Stimulated activated CD4-positive, alpha-beta T cell treated with anti-CD3 and anti-CD28 coated beads, Interleukin-2, amount 100 ng/mL, for 4 hours (primary cell): ENCODE measurements around the gene VEGFB.

Experiments used
- DNase-seq: peaks from one replicate; pipeline ENCODE4 v3.0.0-alpha.2; 2020; ENCODE audit warnings: low read depth

The VEGFB gene

DNA sequence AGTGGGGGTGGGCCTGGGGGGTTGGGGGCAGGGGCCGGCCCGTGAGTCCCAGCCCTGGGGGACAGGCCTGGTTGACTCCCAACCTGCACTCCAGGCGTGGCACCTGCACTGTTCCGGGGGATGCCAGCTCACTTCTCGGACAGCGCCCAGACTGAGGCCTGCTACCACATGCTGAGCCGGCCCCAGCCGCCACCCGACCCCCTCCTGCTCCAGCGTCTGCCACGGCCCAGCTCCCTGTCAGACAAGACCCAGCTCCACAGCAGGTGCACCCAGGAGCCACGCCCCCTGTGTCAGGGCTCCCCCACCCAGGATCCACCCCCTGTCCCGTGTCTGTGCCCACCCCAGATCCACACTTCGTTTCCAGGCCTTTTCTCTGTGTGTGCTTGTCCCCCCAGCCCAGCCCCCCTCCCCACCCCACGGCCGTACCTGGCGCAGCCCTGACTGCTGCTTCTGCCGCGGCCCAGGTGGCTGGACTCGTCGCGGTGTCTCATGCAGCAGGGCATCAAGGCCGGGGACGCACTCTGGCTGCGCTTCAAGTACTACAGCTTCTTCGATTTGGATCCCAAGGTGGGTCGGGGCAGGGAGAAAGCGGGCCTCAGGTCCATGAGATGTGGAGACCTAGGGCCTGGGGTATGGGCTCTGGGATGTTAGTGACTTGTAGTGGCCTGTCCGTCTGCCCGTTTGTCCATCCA lies 23.1 kb upstream of the VEGFB start:
- no peak for DNase-seq

DNA sequence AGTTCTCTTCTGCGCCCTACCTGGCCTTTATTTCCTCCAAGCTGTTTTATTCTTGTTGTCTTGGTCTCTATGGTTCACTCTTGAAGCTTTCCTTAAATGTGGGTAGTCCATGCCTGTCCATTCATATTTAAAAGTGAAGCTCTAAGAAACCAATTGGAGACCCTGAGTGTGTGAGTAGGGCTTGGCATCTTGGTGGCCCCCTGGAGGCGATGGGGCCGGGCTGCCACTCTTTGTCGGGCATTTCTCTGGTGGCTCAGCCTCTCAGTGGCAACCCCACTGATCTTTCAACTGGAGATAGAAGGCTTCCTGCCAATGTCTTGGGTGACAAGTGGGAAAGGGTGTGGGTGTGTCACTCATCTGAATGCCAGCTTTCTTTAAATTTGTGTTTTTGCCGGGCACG lies 17.5 kb upstream of the VEGFB start:
- DNase-seq = no peak

DNA sequence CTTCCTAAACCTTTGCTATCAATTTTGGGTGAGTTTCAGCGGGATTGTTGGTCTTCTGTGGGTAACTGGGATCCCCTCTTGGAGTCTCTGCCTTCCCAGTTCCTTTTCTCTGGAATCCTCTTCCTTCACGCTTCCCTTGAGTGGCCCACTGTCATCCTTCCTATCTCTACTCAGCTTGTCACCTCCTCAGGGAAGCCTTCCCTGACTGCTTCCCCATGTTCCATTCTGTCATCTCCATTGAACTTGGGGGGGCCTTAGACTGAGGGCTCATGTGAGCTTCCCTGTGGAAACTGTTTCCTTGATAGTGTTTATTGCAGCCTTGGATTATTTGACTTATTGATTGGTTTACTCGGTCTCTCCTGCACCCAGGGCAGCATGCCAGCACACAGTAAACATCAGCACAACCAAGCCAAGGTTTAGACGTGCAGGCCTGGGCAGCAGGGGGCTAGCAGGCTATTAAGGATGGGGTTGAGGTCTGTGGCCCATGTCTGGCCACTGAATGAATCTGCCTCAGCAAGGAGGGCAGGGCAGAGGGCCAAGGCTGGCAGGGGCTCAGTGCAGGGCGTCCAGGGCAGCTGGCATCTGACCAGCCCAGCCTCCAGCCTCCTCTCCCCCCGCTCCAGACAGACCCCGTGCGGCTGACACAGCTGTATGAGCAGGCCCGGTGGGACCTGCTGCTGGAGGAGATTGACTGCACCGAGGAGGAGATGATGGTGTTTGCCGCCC lies 15.6 kb upstream of the VEGFB start:
- DNase-seq = no peak

DNA sequence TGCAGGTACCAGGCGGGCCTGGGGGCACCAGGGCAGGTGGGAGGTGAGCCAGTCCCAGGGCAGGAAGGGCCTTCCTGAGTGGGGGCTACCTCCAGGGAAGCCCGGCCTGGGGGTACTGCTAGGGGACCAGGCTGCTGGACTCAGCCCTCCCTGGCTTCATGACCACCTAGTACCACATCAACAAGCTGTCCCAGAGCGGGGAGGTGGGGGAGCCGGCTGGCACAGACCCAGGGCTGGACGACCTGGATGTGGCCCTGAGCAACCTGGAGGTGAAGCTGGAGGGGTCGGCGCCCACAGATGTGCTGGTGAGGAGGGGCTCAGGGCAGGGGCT lies 15.1 kb upstream of the VEGFB start:
- no peak for DNase-seq

DNA sequence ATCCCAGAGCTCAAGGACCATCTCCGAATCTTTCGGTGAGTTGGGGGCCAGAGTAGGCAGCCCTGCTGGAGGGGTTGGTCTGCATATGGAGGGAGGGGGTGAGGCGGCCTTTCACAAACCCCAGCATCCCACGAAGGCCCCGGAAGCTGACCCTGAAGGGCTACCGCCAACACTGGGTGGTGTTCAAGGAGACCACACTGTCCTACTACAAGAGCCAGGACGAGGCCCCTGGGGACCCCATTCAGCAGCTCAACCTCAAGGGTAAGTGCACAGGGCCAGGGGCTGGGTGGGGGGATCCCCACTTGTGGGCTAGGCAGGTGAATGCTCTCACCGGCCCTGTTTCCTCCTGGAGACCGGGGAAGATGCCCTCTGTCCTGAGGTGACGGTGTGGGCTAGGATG lies 14.6 kb upstream of the VEGFB start:
- no peak for DNase-seq

DNA sequence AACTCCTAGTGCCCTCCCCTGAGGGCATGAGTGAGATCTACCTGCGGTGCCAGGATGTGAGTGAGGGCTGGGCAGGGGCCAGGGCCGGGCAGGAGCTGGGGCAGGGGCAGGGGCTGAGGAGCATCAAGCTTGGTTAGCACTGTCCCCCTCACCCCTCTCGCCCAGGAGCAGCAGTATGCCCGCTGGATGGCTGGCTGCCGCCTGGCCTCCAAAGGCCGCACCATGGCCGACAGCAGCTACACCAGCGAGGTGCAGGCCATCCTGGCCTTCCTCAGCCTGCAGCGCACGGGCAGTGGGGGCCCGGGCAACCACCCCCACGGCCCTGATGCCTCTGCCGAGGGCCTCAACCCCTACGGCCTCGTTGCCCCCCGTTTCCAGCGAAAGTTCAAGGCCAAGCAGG lies 14.1 kb upstream of the VEGFB start:
- DNase-seq = no peak

DNA sequence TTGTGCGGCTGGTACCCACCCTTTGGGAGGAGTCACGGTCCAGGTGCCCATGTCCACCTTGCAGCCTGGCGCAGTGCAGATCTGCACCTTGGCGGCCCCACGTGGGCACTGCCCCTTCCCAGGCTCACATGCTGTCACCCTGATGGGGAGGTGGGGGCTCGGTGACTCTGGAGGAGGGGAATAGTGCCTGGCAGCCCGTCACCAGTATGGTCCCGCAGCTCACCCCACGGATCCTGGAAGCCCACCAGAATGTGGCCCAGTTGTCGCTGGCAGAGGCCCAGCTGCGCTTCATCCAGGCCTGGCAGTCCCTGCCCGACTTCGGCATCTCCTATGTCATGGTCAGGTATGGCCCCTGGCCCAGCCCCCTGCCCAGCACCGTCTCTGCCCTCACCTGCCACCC lies 13.6 kb upstream of the VEGFB start:
- DNase-seq = no peak

DNA sequence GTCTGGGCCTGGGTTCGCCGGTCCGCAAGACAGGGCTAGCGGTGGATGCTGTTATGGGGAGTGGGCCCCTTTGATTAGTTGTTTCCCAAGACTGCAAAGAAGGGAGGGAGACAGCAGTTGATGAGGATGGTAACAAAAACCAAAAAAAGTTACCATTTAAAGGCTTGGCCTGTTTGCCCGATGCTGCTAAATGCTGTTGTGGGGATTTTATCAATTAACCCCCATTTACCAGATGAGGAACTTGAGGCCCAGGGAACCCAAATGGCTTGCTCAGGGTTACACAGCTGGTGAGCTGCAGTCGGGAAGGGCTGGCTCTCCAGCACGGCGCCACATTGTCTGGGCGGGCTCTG lies 11.8 kb upstream of the VEGFB start:
- no peak for DNase-seq

DNA sequence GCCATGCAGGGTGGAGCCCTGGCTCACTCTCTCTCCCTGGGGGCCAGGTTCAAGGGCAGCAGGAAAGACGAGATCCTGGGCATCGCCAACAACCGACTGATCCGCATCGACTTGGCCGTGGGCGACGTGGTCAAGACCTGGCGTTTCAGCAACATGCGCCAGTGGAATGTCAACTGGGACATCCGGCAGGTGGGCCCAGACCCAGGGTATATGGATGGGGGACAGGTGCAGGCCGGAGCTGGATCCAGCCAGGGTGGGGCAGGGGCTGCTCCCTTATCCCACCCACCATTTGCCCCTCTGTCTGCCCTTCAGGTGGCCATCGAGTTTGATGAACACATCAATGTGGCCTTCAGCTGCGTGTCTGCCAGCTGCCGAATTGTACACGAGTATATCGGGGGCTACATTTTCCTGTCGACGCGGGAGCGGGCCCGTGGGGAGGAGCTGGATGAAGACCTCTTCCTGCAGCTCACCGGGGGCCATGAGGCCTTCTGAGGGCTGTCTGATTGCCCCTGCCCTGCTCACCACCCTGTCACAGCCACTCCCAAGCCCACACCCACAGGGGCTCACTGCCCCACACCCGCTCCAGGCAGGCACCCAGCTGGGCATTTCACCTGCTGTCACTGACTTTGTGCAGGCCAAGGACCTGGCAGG lies 11.3 kb upstream of the VEGFB start:
- DNase-seq = no peak

DNA sequence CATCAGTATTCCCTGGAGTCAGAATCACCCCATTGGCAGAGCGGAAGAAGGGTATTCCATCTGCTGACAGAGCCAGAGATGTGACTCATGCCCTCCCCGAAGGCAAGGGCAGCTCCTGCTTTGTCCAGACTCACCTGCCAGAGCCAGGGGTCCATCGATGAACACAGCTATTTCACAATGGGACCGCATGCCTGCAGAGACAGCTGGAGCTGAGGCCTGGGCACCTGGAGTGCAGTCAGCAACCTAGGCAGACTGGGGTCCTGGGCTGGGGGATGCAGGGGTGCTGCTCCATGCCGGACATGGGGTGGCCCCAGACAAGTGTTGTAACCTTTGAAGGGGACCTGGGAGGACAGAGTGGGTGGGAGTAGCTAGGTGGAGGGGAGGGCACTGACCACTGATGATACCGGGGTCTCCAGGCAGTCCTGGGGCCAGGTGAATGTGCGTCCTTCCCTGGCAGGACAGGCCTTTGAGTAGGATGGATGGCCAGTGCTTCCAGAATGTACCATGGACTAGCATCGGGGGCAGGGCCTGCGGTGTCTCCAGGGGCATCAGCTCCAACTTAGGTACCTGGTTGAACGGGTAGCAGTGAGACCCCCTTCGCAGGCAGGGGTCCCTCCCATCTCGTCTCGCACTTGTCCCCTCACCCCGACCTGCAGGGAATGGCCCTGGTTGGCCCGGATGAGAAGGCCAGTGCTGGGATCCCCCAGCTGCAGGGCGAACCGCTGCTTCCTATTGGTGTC lies 10.1 kb upstream of the VEGFB start:
- DNase-seq = no peak

DNA sequence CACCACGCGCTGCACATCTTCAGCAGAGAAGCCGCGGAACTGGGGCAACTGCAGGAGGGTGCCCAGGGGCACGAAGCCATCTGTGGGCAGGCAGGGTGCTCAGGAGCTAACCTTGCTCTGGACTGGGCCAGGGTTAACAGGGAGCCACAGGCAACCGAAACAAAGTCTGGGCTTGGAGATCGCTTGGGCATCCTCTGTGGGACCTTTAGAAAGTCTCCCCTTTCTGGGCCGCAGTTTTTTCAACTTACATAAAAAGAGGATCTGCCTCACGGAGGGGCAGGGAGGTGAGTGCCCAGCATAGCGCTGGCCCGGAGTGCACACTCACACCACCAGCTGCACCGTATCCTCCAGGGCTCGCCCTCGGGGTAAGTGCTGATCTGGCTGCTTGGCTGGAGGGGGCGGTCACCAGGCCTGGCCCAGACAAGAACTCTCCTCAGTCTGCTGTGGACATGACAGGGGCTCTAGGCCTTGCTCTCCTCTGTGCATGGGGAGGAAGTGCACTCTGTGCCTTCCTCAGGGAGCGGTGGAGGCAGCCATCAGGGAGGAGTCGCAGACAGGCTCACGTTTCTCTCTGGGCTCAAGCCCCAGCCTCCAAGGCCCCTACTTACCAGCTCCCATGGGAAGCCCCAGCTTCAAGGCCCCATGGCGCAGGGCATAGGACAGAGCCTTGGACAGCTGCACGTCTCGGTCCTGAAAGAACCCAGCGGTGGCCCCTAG lies 9.3 kb upstream of the VEGFB start:
- no peak for DNase-seq

DNA sequence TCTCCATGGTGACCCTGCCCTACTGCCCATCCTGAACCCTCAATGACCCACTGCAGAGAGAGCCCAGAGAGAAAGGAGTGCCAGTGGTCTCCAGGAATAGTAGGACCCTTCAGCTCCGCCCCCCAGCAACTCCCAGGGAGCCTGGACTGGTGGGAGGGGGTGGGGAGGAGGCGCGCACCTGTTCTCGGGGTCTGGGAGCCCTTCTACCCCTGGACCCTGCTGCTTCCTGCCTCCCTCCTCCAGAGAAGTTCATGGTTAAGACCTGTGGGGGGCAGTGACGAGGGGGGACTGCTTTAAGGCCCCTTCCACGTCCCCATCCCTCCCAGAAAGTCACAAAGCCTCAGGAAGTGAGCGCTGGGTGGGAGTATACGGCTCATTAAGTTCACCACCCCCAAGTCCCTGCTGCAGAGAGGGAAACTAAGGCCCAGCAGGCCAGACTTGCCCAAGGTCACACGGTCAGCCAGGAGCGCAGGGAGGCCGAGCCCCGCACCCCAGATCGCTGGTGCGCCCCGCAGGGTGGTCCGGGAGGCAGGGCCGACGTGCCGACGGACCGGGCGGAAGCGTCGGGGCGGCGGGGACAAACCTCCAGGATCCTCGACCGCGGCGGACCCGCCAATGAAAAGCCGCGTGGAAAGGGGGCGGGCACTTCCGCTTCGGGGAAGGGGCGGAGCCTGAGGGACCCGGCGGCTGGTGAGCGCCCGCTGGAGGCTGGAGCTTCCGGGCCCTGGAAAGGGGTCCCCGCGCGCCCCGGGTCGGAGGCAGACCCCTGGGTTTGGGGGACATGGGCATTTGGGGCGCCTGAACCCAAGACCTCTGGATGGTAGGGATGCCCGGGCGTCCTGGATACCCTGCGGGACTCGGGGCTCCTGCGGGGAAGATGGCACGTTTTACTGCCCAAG lies 8.5 kb upstream of the VEGFB start, which contains the start of the genes NUDT22 and TRPT1:
TSS of gene NUDT22 (plus strand) at position 667 of the 899 bp plus-strand sequence. CDS start 379 bp downstream, outside the sequence.
TSS of gene TRPT1 (minus strand) at position 579 of the 899 bp plus-strand sequence. CDS start at position 253, 326 bp downstream.
- peak; percentile 85 for DNase-seq

DNA sequence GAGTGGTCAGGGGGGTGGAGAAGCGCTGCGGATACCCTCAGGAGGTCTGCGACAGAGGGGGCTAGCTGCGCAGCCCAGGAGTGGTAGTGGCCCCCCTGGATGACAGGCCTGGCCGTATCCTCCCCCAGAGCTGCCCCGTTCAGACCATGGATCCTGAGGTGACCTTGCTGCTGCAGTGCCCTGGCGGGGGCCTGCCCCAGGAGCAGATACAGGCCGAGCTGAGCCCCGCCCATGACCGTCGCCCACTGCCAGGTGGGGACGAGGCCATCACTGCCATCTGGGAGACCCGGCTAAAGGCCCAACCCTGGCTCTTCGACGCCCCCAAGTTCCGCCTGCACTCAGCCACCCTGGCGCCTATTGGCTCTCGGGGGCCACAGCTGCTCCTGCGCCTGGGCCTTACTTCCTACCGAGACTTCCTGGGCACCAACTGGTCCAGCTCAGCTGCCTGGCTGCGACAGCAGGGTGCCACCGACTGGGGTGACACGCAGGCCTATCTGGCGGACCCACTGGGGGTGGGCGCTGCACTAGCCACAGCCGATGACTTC lies 7.8 kb upstream of the VEGFB start:
- DNase-seq = no peak

DNA sequence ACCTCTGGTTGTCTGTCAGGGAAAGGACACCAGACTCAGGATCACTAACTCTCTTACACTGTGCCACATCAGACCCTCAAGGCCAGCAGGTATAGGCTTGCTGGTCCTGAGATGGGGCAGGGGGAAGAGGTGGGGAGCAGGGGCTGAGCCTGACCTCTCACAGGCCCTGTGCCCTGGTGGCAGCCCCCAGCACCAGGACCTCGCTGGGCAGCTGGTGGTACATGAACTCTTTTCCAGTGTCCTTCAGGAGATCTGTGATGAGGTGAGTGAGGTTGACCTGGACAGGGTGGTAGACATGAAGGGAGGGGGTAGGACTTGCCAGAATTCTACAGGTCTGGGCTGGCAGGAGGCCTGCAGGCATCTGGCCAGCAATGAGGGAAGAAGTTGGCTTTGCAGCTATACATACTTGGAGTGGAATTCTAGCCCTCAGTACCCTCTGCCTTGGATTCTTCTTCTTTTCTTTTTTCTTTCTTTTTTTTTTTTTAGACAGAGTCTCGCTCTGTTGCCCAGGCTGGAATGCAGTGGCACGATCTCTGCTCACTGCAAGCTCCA lies 6.9 kb upstream of the VEGFB start:
- DNase-seq = no peak

DNA sequence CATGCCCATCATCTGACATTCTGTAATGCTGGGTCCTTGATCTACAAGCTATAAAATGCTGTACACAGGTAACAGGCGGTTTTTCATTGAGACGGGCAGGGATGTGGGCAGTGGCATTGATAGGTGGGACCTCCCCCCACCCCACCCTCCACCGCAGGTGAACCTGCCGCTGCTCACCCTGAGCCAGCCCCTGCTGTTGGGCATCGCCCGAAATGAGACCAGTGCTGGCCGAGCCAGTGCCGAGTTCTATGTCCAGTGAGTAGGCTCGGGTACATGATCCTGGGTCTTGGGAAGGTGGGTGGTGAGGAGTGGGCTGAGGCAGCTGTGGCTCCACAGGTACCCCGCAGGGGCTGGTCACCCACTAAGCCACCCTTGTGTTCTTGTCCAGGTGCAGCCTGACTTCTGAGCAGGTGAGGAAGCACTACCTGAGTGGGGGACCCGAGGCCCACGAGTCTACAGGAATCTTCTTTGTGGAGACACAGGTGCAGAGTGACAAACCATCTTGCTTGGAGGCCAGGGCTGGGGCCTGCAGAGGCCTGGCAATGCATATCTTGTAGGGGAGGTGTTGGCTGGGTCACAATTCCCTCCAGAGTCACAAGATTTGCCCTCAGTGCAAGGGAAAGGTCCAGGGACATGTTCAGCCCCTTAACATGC lies 5.2 kb upstream of the VEGFB start:
- no peak for DNase-seq

DNA sequence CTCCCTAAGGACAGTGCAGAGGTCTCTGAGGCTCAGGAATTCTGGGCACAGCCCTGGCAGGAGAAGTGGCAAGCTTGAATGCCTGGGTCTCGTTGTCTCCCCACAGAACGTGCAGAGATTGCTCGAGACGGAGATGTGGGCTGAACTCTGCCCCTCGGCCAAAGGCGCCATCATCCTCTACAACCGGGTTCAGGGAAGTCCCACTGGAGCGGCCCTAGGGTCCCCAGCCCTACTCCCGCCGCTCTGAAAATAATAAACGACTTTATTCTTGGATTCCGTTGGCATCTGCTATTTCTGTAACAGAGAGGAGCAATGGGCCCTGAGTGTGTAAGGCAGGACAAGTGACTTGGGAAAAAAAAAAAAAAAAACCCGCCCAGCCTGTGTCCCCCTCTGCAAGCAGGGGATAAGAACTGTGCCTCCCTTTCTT lies 4.6 kb upstream of the VEGFB start:
- DNase-seq = no peak

DNA sequence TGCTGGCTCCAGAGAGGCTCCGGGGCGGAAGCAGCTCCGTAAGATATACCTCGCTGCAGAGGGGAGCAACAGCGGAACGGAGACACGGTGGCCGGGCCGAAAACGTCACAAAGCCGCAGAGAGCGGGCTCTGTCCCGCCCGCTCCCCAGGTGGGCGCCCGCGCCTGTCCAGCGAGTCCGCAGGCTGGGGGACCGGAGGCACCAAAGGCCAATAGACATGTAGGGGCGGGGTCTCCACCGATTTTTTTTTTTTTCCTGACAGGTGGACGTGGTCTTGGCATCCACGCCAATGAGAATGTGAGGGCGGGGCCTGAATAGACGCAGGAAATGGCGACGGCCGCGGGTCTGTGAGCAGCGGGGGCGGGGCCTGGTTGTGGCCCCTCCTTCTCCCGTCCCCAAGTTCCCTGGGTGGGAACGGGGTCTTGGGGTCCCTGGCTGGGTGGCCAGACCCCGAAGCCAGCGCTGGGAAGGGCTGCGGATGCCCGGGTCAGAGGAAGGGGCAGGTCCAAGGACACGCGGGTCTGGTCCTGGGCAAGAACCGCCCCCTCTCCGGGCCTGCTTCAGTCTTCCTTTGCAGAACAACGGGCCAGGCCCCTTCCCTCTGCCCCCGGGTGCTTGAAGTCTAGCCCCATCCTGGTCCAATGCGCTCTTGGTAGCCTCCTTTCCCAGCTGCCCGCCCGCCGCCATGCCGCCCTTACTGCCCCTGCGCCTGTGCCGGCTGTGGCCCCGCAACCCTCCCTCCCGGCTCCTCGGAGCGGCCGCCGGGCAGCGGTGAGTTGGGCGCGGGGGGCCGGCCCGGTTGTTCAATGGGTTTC lies 4.0 kb upstream of the VEGFB start, which contains the start of gene DNAJC4:
TSS of gene DNAJC4 (plus strand) at position 378 of the 814 bp plus-strand sequence. CDS start at position 685, 307 bp downstream.
- DNase-seq = peak; percentile 77

DNA sequence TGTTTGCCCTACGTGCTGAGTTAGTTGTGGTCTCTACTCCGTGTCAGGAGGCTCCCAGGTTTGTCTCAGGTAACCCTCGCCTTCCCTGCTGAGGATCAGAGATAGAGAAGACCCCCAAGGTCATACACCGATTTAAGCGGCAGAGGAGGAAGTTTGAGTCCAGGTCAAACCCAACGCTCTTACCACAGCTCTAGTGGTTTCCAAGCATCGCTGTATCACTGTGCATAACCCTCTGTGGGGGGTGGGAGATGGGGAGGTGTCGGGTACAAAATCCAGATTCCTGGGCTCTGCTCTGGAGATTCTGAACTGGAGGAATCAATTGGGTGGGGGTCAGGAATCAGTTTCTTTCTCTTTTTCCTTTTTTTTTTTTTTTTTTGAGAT lies 3.4 kb upstream of the VEGFB start:
- DNase-seq = no peak

DNA sequence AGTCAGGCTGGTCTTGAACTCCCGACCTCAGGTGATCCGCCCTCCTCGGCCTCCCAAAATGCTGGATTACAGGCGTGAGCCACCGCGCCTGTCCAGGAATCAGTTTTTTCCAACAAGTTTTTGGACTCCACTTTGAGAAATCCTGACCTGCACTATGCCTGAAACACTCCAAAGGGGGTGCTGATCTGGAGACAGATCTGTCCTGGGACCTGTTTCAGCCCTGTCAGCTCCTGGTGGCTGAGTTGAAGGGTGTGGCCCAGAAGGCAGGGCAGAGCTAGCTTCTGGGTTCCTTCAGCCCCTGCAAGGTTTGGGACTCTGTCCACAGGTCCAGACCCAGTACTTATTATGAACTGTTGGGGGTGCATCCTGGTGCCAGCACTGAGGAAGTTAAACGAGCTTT lies 2.8 kb upstream of the VEGFB start:
- DNase-seq = no peak
